Prostate gland (tissue), 2 donors: ENCODE results near the gene IL21. TPM values are rescaled to one million over a fixed set of nuclear protein-coding genes. Genes with fewer than 3 reads are reported as not detected.

Source experiments
- DNase-seq: peaks from one replicate; pipeline ENCODE4 v3.0.0-alpha.2; 2019; ENCODE audit warnings: low spot score
- H3K27ac ChIP-seq, 2 donors: fragments of 200-600 bp; sonication (generic); 2 replicates each; pipeline ENCODE4 v1.5.1; 2017 to 2019
- H3K27me3 ChIP-seq: fragments of 200-600 bp; sonication (generic); replicated peaks from 2 replicates; pipeline ENCODE4 v1.5.1; 2019; ENCODE audit not compliant: insufficient read depth
- H3K36me3 ChIP-seq, 2 donors: fragments of 200-600 bp; sonication (generic); 1 replicate in 1 of 2; 2 replicates in 1 of 2; pipeline versions ENCODE4 v1.5.1 to v1.8.1; 2017 to 2019
- H3K4me1 ChIP-seq: fragments of 200-600 bp; sonication (generic); replicated peaks from 2 replicates; pipeline ENCODE4 v1.5.1; 2019
- H3K4me3 ChIP-seq, 2 donors: fragments of 200-600 bp; sonication (generic); 2 replicates each; pipeline ENCODE4 v1.5.1; 2017 to 2019
- H3K9me3 ChIP-seq: fragments of 200-600 bp; sonication (generic); 2 replicates; pipeline ENCODE4 v1.5.1; 2017
- CTCF ChIP-seq, 4 experiments: fragments of 200-600 bp in 2 of 4; fragments of 450-650 bp in 2 of 4; sonication (generic) in 2 of 4; IDR thresholded peaks; 1 replicate in 3 of 4; 2 replicates in 1 of 4; pipeline ENCODE4 v1.5.1; 2016 to 2019; ENCODE audit warnings: antibody characterized with exemption in 4 of 4, mild to moderate bottlenecking in 2 of 4, moderate library complexity in 2 of 4
- POLR2A ChIP-seq: fragments of 450-650 bp; IDR thresholded peaks from one replicate; pipeline ENCODE4 v1.6.1; 2016; ENCODE audit warnings: antibody characterized with exemption, mild to moderate bottlenecking
- POLR2AphosphoS5 ChIP-seq: sonication (generic); formaldehyde crosslinking; IDR thresholded peaks from one replicate; pipeline ENCODE4 v1.6.1; 2017; ENCODE audit warnings: antibody characterized with exemption
- WGBS: methylation state at CpG from one replicate; pipeline ENCODE4 v1.1.5; 2018; 5-methylcytosine and 5-hydroxymethylcytosine counted together
- intact Hi-C: fragments of 100-400 bp; cut with DNase I; formaldehyde crosslinking; loops from one replicate; pipeline ENCODE4 v1.14.2; 2022
- total RNA-seq, 2 donors: library from RNA; depleted of rRNA; stranded (reverse); fragments of >200 nt; gene quantifications; one replicate each; pipeline ENCODE4 v1.1.0, GENCODE V29; 2016

IL21 gene
- total RNA-seq, 2 donors from 2014 or later: not detected

- Histone ChIP-seq H3K4me1 (no peaks in the 10 kb centered on the region), H3K4me3 (no peak overlapping the region), H3K27ac (no peak overlapping the region), H3K36me3 (no peaks in the 10 kb centered on the region), H3K27me3 (no peaks in the 10 kb centered on the region), H3K9me3 (no peaks in the 10 kb centered on the region)
- no peak for DNase-seq
- WGBS: 55% methylated on average over 2 of the region's 2 CpGs
- TF ChIP-seq CTCF (IDR thresholded peaks at IDR 0.05) (no peak), POLR2A (no peak), POLR2AphosphoS5 (no peak)
- intact Hi-C loops: no loop called here
These were observed 58.4 kb downstream of the IL21 start for GRCh38 chr4:122562449-122562848.

Other genes starting within 250 kb of the IL21 start
- gene ADAD1, start 242.1 kb downstream of the IL21 start, total RNA-seq: 10 to 100 TPM in 1 of 2 donors, not detected in 1; 23.8 TPM
- not detected for gene IL2, start 164.3 kb downstream of the IL21 start, total RNA-seq
- 1 to 10 TPM; 4.1 to 6.4 TPM for gene BBS12, start 111.6 kb upstream of the IL21 start, total RNA-seq
- 1 to 10 TPM; 4.4 to 4.8 TPM for gene FGF2, start 205.8 kb upstream of the IL21 start, total RNA-seq